ENCODE measurements around the gene MARCHF10.

MARCHF10 gene

GRCh38 chr17:62653002-62653825 lies 154.9 kb downstream of the MARCHF10 start:
- TF ChIP-seq, protein P1, sequence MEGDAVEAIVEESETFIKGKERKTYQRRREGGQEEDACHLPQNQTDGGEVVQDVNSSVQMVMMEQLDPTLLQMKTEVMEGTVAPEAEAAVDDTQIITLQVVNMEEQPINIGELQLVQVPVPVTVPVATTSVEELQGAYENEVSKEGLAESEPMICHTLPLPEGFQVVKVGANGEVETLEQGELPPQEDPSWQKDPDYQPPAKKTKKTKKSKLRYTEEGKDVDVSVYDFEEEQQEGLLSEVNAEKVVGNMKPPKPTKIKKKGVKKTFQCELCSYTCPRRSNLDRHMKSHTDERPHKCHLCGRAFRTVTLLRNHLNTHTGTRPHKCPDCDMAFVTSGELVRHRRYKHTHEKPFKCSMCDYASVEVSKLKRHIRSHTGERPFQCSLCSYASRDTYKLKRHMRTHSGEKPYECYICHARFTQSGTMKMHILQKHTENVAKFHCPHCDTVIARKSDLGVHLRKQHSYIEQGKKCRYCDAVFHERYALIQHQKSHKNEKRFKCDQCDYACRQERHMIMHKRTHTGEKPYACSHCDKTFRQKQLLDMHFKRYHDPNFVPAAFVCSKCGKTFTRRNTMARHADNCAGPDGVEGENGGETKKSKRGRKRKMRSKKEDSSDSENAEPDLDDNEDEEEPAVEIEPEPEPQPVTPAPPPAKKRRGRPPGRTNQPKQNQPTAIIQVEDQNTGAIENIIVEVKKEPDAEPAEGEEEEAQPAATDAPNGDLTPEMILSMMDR (IDR thresholded peaks at IDR 0.05; ENCODE audit: control insufficient read depth, insufficient read depth, low read depth, low read length, missing control alignments) = no peak
- DNase-seq (ENCODE audit: low read depth) = no peak
- peak overlapping the region; percentile 24 for H3K4me3 ChIP-seq (ENCODE audit: control insufficient read depth, low read depth, low read length)

GRCh38 chr17:62652251-62653001 lies 155.7 kb downstream of the MARCHF10 start:
- TF ChIP-seq, protein P1 (IDR thresholded peaks at IDR 0.05; ENCODE audit: control insufficient read depth, insufficient read depth, low read depth, low read length, missing control alignments) = no peak
- DNase-seq (ENCODE audit: low read depth) = no peak
- H3K4me3 ChIP-seq (ENCODE audit: control insufficient read depth, low read depth, low read length) = peak overlapping the region; percentile 24
